CD14-positive monocyte (primary cell): ENCODE data around the gene UNC5A. TPM values are rescaled to one million over a fixed set of nuclear protein-coding genes. Genes with fewer than 3 reads are reported as not detected.
A peak's percentile ranks its signal among the peaks of the same experiment; 100 is the strongest.

Source experiments
- DNase-seq, 3 donors: peaks; one replicate each; pipeline ENCODE4 v3.0.0-alpha.2; 2011 to 2022
- H2AFZ ChIP-seq: 2 replicates; pipeline ENCODE4 v1.6.0; 2012; ENCODE audit warnings: mild to moderate bottlenecking, low read depth, low read length, inconsistent platforms; ENCODE audit not compliant: insufficient read depth, poor library complexity, severe bottlenecking
- H3K27ac ChIP-seq, 2 donors: 1 replicate in 1 of 2; 2 replicates in 1 of 2; pipeline ENCODE4 v1.5.1; 2012 to 2013; ENCODE audit warnings: low read length in 2 of 2, control low read depth in 1 of 2, inconsistent platforms in 1 of 2, low read depth in 1 of 2, mild to moderate bottlenecking in 1 of 2
- H3K27me3 ChIP-seq, 2 donors: one replicate each; pipeline versions ENCODE4 v1.6.0 to v1.6.1; 2011 to 2013; ENCODE audit warnings: low read length in 2 of 2; ENCODE audit not compliant: control insufficient read depth in 2 of 2, insufficient read depth in 2 of 2
- H3K36me3 ChIP-seq, 2 donors: replicated peaks in 1 of 2; 1 replicate in 1 of 2; 2 replicates in 1 of 2; pipeline versions ENCODE4 v1.5.1 to v1.6.1; 2012 to 2013; ENCODE audit warnings: low read length in 2 of 2, control low read depth in 1 of 2, inconsistent platforms in 1 of 2, mild to moderate bottlenecking in 1 of 2; ENCODE audit not compliant: insufficient read depth in 2 of 2, control insufficient read depth in 1 of 2
- H3K4me1 ChIP-seq, 2 donors: 1 replicate in 1 of 2; 2 replicates in 1 of 2; pipeline versions ENCODE4 v1.5.1 to v1.6.1; 2012 to 2013; ENCODE audit warnings: low read length in 2 of 2, control low read depth in 1 of 2, inconsistent platforms in 1 of 2, mild to moderate bottlenecking in 1 of 2, moderate library complexity in 1 of 2; ENCODE audit not compliant: insufficient read depth in 2 of 2, control insufficient read depth in 1 of 2
- H3K4me2 ChIP-seq: replicated peaks from 2 replicates; pipeline ENCODE3; 2012; ENCODE audit warnings: low read length, moderate library complexity, mild to moderate bottlenecking; ENCODE audit not compliant: poor library complexity, severe bottlenecking; ENCODE audit errors: extremely low read depth
- H3K4me3 ChIP-seq, 3 experiments: fragments of 200-600 bp in 1 of 3; sonication (generic) in 1 of 3; replicated peaks in 1 of 3; 1 replicate in 2 of 3; 2 replicates in 1 of 3; pipeline ENCODE4 v1.5.1; 2011 to 2013; ENCODE audit warnings: low read length in 3 of 3, mild to moderate bottlenecking in 3 of 3, control low read depth in 2 of 3, low read depth in 2 of 3, inconsistent platforms in 1 of 3, moderate library complexity in 1 of 3
- H3K79me2 ChIP-seq: 2 replicates; pipeline ENCODE4 v1.6.0; 2012; ENCODE audit warnings: mild to moderate bottlenecking, control low read depth, inconsistent platforms, low read length, moderate library complexity; ENCODE audit not compliant: insufficient read depth
- H3K9ac ChIP-seq: 2 replicates; pipeline ENCODE4 v1.6.0; 2017; ENCODE audit warnings: low read length, mild to moderate bottlenecking; ENCODE audit not compliant: insufficient read depth, poor library complexity, severe bottlenecking
- H3K9me3 ChIP-seq, 2 donors: replicated peaks in 1 of 2; 1 replicate in 1 of 2; 2 replicates in 1 of 2; pipeline versions ENCODE4 v1.5.1 to v1.6.1; 2012 to 2013; ENCODE audit warnings: low read length in 2 of 2, control low read depth in 1 of 2; ENCODE audit not compliant: control insufficient read depth in 1 of 2, insufficient read depth in 1 of 2
- H4K20me1 ChIP-seq: 2 replicates; pipeline ENCODE4 v1.6.0; 2012; ENCODE audit warnings: mild to moderate bottlenecking, low read length, control low read depth, moderate library complexity; ENCODE audit not compliant: insufficient read depth
- H3K27ac Mint-ChIP-seq, 7 donors: one replicate each; pipeline ENCODE4 v1.8.0; 2020; ENCODE audit warnings: mild to moderate bottlenecking in 7 of 7, mixed read lengths in 7 of 7, moderate library complexity in 6 of 7, inconsistent platforms in 2 of 7
- H3K27me3 Mint-ChIP-seq, 3 donors: one replicate each; pipeline ENCODE4 v1.8.0; 2021 to 2022; ENCODE audit warnings: low read depth in 3 of 3, mild to moderate bottlenecking in 3 of 3, mixed read lengths in 3 of 3, moderate library complexity in 3 of 3, inconsistent platforms in 1 of 3
- H3K36me3 Mint-ChIP-seq, 2 donors: one replicate each; pipeline ENCODE4 v1.8.0; 2020; ENCODE audit warnings: mixed read lengths in 2 of 2, inconsistent platforms in 1 of 2, mild to moderate bottlenecking in 1 of 2
- H3K4me1 Mint-ChIP-seq: one replicate; pipeline ENCODE4 v1.8.0; 2020; ENCODE audit warnings: mild to moderate bottlenecking, mixed read lengths
- H3K4me3 Mint-ChIP-seq, 2 donors: one replicate each; pipeline ENCODE4 v1.8.0; 2020; ENCODE audit warnings: mild to moderate bottlenecking in 2 of 2, mixed read lengths in 2 of 2, moderate library complexity in 1 of 2
- H3K9me3 Mint-ChIP-seq, 7 donors: one replicate each; pipeline ENCODE4 v1.8.0; 2020 to 2022; ENCODE audit warnings: mixed read lengths in 7 of 7, mild to moderate bottlenecking in 6 of 7, moderate library complexity in 6 of 7, inconsistent platforms in 2 of 7
- CTCF ChIP-seq: fragments of 200-600 bp; IDR thresholded peaks from one replicate; pipeline ENCODE4 v1.8.0; 2022; ENCODE audit warnings: antibody characterized with exemption, mild to moderate bottlenecking
- WGBS: methylation state at CpG from one replicate; pipeline ENCODE4 v1.1.5; 2013; ENCODE audit warnings: missing lambda C conversion rate; ENCODE audit not compliant: insufficient coverage; 5-methylcytosine and 5-hydroxymethylcytosine counted together
- intact Hi-C, 2 donors: fragments of 100-400 bp; cut with micrococcal nuclease; formaldehyde crosslinking; loops; one replicate each; pipeline versions ENCODE4 v1.15.0 to v1.15.1; 2023
- polyA plus RNA-seq, 3 donors: library from polyadenylated mRNA; depleted of rRNA in 1 of 3; unstranded in 2 of 3; stranded (reverse) in 1 of 3; fragments of 300-500 nt in 2 of 3; fragments of >200 nt in 1 of 3; fragmentation: Illumina TruSeq in 2 of 3; gene quantifications; 1 replicate in 2 of 3; 2 replicates in 1 of 3; pipeline ENCODE4 v1.2.3, GENCODE V29; 2012 to 2021

UNC5A gene
- polyA plus RNA-seq, 3 donors: 0.03 to 0.07 TPM; not detected in 1

GRCh38 chr5:176806137-176806536, 4.2 kb upstream of the UNC5A start:
- H3K9me3 Mint-ChIP-seq: peaks cover 0 to 11% (median 3%) of the 10 kb centered on the region in 7 donors
- Histone ChIP-seq H3K9ac (no peak overlapping the region), H3K4me3 (no peak overlapping the region), H3K4me2 (no peak overlapping the region), H2AFZ (no peak overlapping the region), H3K79me2 (no peaks in the 10 kb centered on the region), H3K4me1 (peaks cover 3 to 6% of the 10 kb centered on the region in 2 donors), H4K20me1 (no peaks in the 10 kb centered on the region), H3K9me3 (peaks cover 0 to 6% of the 10 kb centered on the region in 2 donors), H3K36me3 (no peaks in the 10 kb centered on the region), H3K27ac (no peak overlapping the region), H3K27me3 (peaks cover 16 to 35% of the 10 kb centered on the region in 2 donors)
- H3K27ac Mint-ChIP-seq: no peak overlapping the region
- H3K27me3 Mint-ChIP-seq: peaks cover 35 to 58% (median 44%) of the 10 kb centered on the region in 3 donors
- H3K4me3 Mint-ChIP-seq: no peak overlapping the region
- no CpG with 5 or more reads among the region's 1 CpG for WGBS
- peaks cover 7% of the 10 kb centered on the region for H3K4me1 Mint-ChIP-seq
- intact Hi-C loops: no loop called here
- no peaks in the 10 kb centered on the region for H3K36me3 Mint-ChIP-seq
- no peak for DNase-seq
- no peak for TF ChIP-seq CTCF

- Histone ChIP-seq H3K9ac (no peak overlapping the region), H3K4me1 (peaks cover 3 to 7% of the 10 kb centered on the region in 2 donors), H3K79me2 (no peaks in the 10 kb centered on the region), H3K27me3 (peaks cover 21 to 63% of the 10 kb centered on the region in 2 donors), H2AFZ (no peak overlapping the region), H3K4me2 (peak overlapping the region; percentile 26), H3K4me3 (no peak overlapping the region), H3K27ac (no peak overlapping the region), H4K20me1 (no peaks in the 10 kb centered on the region), H3K9me3 (peaks cover 0 to 13% of the 10 kb centered on the region in 2 donors), H3K36me3 (no peaks in the 10 kb centered on the region)
- H3K27ac Mint-ChIP-seq: peak overlapping the region in 1 of 7 donors; percentile 50
- peaks cover 10% of the 10 kb centered on the region for H3K4me1 Mint-ChIP-seq
- no peak for DNase-seq
- intact Hi-C loops: loop anchor here in 1 of 2 donors (10.0 kb wide), 1 partner anchor 145 kb away; no protein-coding TSS in a partner anchor
- H3K4me3 Mint-ChIP-seq: peak overlapping the region in 1 of 2 donors; percentile 84
- WGBS: 2% methylated on average over 48 of the region's 48 CpGs
- peaks cover 60 to 78% (median 65%) of the 10 kb centered on the region in 3 donors for H3K27me3 Mint-ChIP-seq
- no peaks in the 10 kb centered on the region for H3K36me3 Mint-ChIP-seq
- H3K9me3 Mint-ChIP-seq: peaks cover 0 to 12% (median 2%) of the 10 kb centered on the region in 7 donors
- TF ChIP-seq CTCF: no peak
These were observed 747 bp upstream of the UNC5A start for GRCh38 chr5:176809544-176810080.
